Measurements from ENCODE around the gene NKD1.

DNA sequence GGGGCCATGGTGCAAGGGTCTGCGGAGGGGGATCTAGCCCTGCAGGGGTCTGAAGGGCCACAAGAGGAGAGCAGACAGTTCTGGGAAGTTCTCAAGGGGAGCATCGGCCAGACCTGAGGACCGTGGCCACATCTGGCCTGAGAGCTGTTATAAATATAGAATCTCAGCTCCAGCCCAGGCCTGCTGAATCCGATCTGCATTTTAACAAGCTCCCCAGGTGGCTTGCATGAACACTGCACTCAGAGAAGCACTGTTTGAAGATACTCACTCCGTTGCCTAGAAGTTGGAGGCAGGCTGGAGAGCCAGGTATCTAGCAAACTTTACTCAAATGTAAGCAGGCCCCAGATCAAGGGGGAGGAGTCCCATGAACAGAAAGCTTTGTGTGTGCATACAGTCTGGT is 61.3 kb downstream of the NKD1 start:
- TF ChIP-seq, protein P1, sequence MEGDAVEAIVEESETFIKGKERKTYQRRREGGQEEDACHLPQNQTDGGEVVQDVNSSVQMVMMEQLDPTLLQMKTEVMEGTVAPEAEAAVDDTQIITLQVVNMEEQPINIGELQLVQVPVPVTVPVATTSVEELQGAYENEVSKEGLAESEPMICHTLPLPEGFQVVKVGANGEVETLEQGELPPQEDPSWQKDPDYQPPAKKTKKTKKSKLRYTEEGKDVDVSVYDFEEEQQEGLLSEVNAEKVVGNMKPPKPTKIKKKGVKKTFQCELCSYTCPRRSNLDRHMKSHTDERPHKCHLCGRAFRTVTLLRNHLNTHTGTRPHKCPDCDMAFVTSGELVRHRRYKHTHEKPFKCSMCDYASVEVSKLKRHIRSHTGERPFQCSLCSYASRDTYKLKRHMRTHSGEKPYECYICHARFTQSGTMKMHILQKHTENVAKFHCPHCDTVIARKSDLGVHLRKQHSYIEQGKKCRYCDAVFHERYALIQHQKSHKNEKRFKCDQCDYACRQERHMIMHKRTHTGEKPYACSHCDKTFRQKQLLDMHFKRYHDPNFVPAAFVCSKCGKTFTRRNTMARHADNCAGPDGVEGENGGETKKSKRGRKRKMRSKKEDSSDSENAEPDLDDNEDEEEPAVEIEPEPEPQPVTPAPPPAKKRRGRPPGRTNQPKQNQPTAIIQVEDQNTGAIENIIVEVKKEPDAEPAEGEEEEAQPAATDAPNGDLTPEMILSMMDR (conservative IDR thresholded peaks at IDR 0.05; ENCODE audit: low read length), result no peak
- no peak for TF ChIP-seq EZH2phosphoT487 (IDR thresholded peaks at IDR 0.05; ENCODE audit: borderline replicate concordance)

All from Loucy (cell line).